Activated T-cell treated with anti-CD3 and anti-CD28 coated beads for 24 hours (primary cell): ENCODE measurements around the gene ZRSR2.
"Not testable (repeated sequence)": the region's sequence is repeated elsewhere in the genome, so short reads cannot be mapped to it uniquely, and the experiment has no call there.

Experiments
- DNase-seq: peaks from one replicate; pipeline ENCODE4 v3.0.0-alpha.2; 2020; ENCODE audit warnings: low read depth

Gene ZRSR2

GRCh38 chrX:15804563-15804962 is 14.3 kb downstream of the ZRSR2 start:
- no peak for DNase-seq

- no peak for DNase-seq
Observed at GRCh38 chrX:15808254-15808653, 18.0 kb downstream of the ZRSR2 start.

- no peak for DNase-seq
Observed at GRCh38 chrX:15812192-15812938, 22.1 kb downstream of the ZRSR2 start.

- no peak for DNase-seq
Observed at GRCh38 chrX:15813416-15813815, 23.1 kb downstream of the ZRSR2 start.

GRCh38 chrX:15814771-15815365 is 24.6 kb downstream of the ZRSR2 start:
- no peak for DNase-seq

- no peak for DNase-seq
Observed at GRCh38 chrX:15815779-15816437, 25.6 kb downstream of the ZRSR2 start.

GRCh38 chrX:15816438-15816809 is 26.1 kb downstream of the ZRSR2 start:
- no peak for DNase-seq

- DNase-seq, result no peak
Observed at GRCh38 chrX:15816886-15817285, 26.6 kb downstream of the ZRSR2 start.

- no peak for DNase-seq
Observed at GRCh38 chrX:15820106-15821073, 30.1 kb downstream of the ZRSR2 start.

- DNase-seq, result no peak
Observed at GRCh38 chrX:15822922-15823321, 32.6 kb downstream of the ZRSR2 start.

GRCh38 chrX:15825936-15826335 is 35.7 kb downstream of the ZRSR2 start:
- no peak for DNase-seq

GRCh38 chrX:15829217-15829616 is 38.9 kb downstream of the ZRSR2 start:
- no peak for DNase-seq

GRCh38 chrX:15831347-15831746 is 41.1 kb downstream of the ZRSR2 start:
- DNase-seq, result not testable (repeated sequence)

- DNase-seq, result no peak
Observed at GRCh38 chrX:15834053-15834452, 43.8 kb downstream of the ZRSR2 start.

GRCh38 chrX:15834827-15835595 is 44.7 kb downstream of the ZRSR2 start:
- DNase-seq, result no peak

- DNase-seq, result no peak
Observed at GRCh38 chrX:15838017-15838416, 47.7 kb downstream of the ZRSR2 start.

GRCh38 chrX:15841853-15842516 is 51.7 kb downstream of the ZRSR2 start:
- no peak for DNase-seq

- no peak for DNase-seq
Observed at GRCh38 chrX:15843960-15844359, 53.7 kb downstream of the ZRSR2 start.

GRCh38 chrX:15848576-15848975 is 58.3 kb downstream of the ZRSR2 start:
- DNase-seq, result no peak

- no peak for DNase-seq
Observed at GRCh38 chrX:15849555-15849954, 59.3 kb downstream of the ZRSR2 start.

GRCh38 chrX:15853586-15854079 is 63.3 kb downstream of the ZRSR2 start:
- DNase-seq, result no peak
